HG03159 (cell line): Measurements from ENCODE around the gene CDHR3.
"Not testable (repeated sequence)": the region's sequence is repeated elsewhere in the genome, so short reads cannot be mapped to it uniquely, and the experiment has no call there.

Experiments
- ATAC-seq: cut with Tn5 transposase; IDR thresholded peaks from one replicate; pipeline ENCODE4 v1.9.1; 2021; ENCODE audit warnings: mild to moderate bottlenecking, moderate library complexity; ENCODE audit not compliant: unreplicated experiment

CDHR3 gene

GRCh38 chr7:105955651-105956466, 7.2 kb upstream of the CDHR3 start:
- ATAC-seq = not testable (repeated sequence)

GRCh38 chr7:105958012-105958411, 5.1 kb upstream of the CDHR3 start:
- no peak for ATAC-seq

- no peak for ATAC-seq
Measured at GRCh38 chr7:105962353-105962752, 711 bp upstream of the CDHR3 start.

- ATAC-seq = no peak
Measured at GRCh38 chr7:105971845-105972244, 8.8 kb downstream of the CDHR3 start.

GRCh38 chr7:105972276-105972675, 9.2 kb downstream of the CDHR3 start:
- no peak for ATAC-seq

GRCh38 chr7:105974471-105974870, 11.4 kb downstream of the CDHR3 start:
- ATAC-seq = no peak

GRCh38 chr7:105975770-105976417, 12.8 kb downstream of the CDHR3 start:
- ATAC-seq = no peak

GRCh38 chr7:105976868-105977267, 13.8 kb downstream of the CDHR3 start:
- no peak for ATAC-seq

GRCh38 chr7:105978035-105978434, 15.0 kb downstream of the CDHR3 start:
- ATAC-seq = no peak

- no peak for ATAC-seq
Measured at GRCh38 chr7:105978974-105979373, 15.9 kb downstream of the CDHR3 start.

GRCh38 chr7:105979405-105979804, 16.3 kb downstream of the CDHR3 start:
- ATAC-seq = no peak

- ATAC-seq = no peak
Measured at GRCh38 chr7:105980645-105981396, 17.8 kb downstream of the CDHR3 start.

GRCh38 chr7:105982388-105982787, 19.3 kb downstream of the CDHR3 start:
- no peak for ATAC-seq

GRCh38 chr7:105984808-105985207, 21.7 kb downstream of the CDHR3 start:
- ATAC-seq = not testable (repeated sequence)

GRCh38 chr7:105985229-105985628, 22.2 kb downstream of the CDHR3 start:
- no peak for ATAC-seq

- no peak for ATAC-seq
Measured at GRCh38 chr7:105985672-105986215, 22.7 kb downstream of the CDHR3 start.

GRCh38 chr7:105987046-105987445, 24.0 kb downstream of the CDHR3 start:
- ATAC-seq = no peak

- ATAC-seq = no peak
Measured at GRCh38 chr7:105988276-105988675, 25.2 kb downstream of the CDHR3 start.

- no peak for ATAC-seq
Measured at GRCh38 chr7:105989191-105989590, 26.1 kb downstream of the CDHR3 start.

GRCh38 chr7:105989686-105990085, 26.6 kb downstream of the CDHR3 start:
- ATAC-seq = no peak

- ATAC-seq = no peak
Measured at GRCh38 chr7:105990141-105990540, 27.1 kb downstream of the CDHR3 start.
